Stomach smooth muscle (tissue), 2 donors: Measurements from ENCODE around the gene LTBP4.
"Not testable (repeated sequence)": the region's sequence is repeated elsewhere in the genome, so short reads cannot be mapped to it uniquely, and the experiment has no call there.

Experiments
- H3K27ac ChIP-seq: one replicate; pipeline ENCODE4 v1.7.0; 2013; ENCODE audit warnings: mild to moderate bottlenecking, low read length, inconsistent platforms
- H3K27me3 ChIP-seq, 2 donors: one replicate each; pipeline ENCODE4 v1.7.0; 2013; ENCODE audit warnings: low read length in 2 of 2; ENCODE audit not compliant: insufficient read depth in 2 of 2, control insufficient read depth in 1 of 2
- H3K36me3 ChIP-seq, 2 donors: one replicate each; pipeline ENCODE4 v1.7.0; 2013; ENCODE audit warnings: low read length in 2 of 2; ENCODE audit not compliant: control insufficient read depth in 2 of 2, insufficient read depth in 2 of 2
- H3K4me1 ChIP-seq: one replicate; pipeline ENCODE4 v1.7.0; 2013; ENCODE audit warnings: low read length; ENCODE audit not compliant: control insufficient read depth, insufficient read depth
- H3K4me3 ChIP-seq, 2 donors: one replicate each; pipeline ENCODE4 v1.7.0; 2013; ENCODE audit warnings: low read length in 2 of 2
- H3K9ac ChIP-seq, 2 donors: one replicate each; pipeline ENCODE4 v1.7.0; 2013; ENCODE audit warnings: low read length in 2 of 2, mild to moderate bottlenecking in 1 of 2
- H3K9me3 ChIP-seq, 2 donors: one replicate each; pipeline ENCODE4 v1.7.0; 2013; ENCODE audit warnings: low read length in 2 of 2; ENCODE audit not compliant: control insufficient read depth in 2 of 2
- donor health status: healthy.
- donor health status: Pancreatic carcinoma.

LTBP4 gene

DNA sequence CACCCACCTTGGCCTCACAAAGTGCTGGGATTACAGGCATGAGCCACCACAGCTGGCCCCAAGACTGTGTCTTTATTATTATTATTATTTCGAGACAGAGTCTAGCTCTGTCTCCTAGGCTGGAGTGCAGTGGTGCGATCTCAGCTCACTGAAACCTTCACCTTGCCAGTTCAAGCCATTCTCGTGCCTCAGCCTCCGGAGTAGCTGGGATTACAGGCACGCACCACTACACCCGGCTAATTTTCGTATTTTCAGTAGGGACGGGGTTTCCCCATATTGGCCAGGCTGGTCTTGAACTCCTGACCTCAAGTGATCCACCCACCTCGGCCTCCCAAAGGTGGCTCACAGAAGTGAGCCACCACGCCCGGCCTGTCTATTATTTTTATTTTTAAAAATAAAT is 51.1 kb downstream of the LTBP4 start:
- not testable (repeated sequence) for H3K36me3 ChIP-seq, H3K4me3 ChIP-seq, H3K27ac ChIP-seq, H3K9ac ChIP-seq, H3K27me3 ChIP-seq, H3K9me3 ChIP-seq
- H3K4me1 ChIP-seq: peaks cover 10% of the 10 kb centered on the region

DNA sequence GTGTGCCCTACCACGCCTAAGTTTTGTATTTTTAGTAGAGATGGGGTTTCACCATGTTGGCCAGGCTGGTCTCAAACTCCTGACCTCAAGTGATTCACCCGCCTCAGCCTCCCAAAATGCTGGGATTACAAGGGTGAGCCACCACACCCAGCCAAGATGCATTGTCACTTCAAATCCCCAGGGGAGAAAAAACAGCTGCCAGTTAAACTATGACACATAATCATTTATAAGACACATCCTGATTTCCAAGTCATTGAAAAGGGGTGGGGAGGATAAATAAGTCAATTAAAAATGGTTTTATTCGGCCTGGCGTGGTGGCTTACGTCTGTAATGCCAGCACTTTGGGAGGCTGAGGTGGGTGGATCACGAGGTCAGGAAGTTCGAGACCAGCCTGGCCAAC is 54.5 kb downstream of the LTBP4 start:
- not testable (repeated sequence) for H3K9me3 ChIP-seq, H3K4me3 ChIP-seq, H3K27me3 ChIP-seq, H3K4me1 ChIP-seq, H3K36me3 ChIP-seq, H3K27ac ChIP-seq, H3K9ac ChIP-seq

DNA sequence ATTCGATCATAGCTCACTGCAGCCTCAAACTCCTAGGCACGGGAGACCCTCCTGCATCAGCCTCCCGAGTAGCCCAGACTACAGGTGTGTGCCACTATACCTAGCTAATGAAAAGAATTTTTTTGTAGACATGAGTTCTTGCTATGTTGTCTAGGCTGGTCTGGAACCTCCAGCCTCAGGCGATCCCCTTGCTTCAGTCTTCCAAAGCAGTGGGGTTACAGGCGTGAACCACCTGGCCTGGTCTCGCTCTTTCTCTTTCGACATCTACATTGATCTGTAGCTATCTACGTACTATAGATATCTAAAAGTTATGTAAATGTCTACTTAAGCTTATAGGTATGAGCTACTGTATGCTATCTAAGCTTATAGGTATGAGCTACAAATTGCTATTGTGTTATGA is 56.9 kb downstream of the LTBP4 start:
- H3K27ac ChIP-seq: no peak overlapping the region
- H3K9ac ChIP-seq: no peak overlapping the region
- H3K27me3 ChIP-seq: no peaks in the 10 kb centered on the region
- H3K4me3 ChIP-seq: no peak overlapping the region
- no peaks in the 10 kb centered on the region for H3K36me3 ChIP-seq
- H3K9me3 ChIP-seq: no peaks in the 10 kb centered on the region
- H3K4me1 ChIP-seq: peaks cover 4% of the 10 kb centered on the region

DNA sequence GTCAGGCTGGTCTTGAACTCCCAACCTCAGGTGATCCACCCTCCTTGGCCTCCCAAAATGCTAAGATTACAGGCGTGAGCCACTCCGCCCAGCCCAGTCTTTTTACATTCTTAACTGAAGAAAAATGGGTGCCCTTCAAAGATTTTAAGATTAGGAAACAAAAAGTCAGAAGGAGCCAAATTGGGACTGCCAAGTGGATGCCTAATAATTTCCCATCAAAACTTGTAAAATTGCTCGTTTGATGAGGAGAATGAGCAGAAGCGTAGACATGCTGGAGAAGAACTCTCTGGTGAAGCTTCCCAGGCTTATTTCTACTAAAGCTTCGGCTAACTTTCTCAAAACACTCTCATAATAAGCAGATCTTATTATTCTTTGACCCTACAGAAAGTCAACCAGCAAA is 57.9 kb downstream of the LTBP4 start:
- H3K27ac ChIP-seq: no peak overlapping the region
- H3K36me3 ChIP-seq: no peaks in the 10 kb centered on the region
- H3K9me3 ChIP-seq: no peaks in the 10 kb centered on the region
- H3K4me1 ChIP-seq: peaks cover 14% of the 10 kb centered on the region
- no peaks in the 10 kb centered on the region for H3K27me3 ChIP-seq
- H3K4me3 ChIP-seq: no peak overlapping the region
- no peak overlapping the region for H3K9ac ChIP-seq

DNA sequence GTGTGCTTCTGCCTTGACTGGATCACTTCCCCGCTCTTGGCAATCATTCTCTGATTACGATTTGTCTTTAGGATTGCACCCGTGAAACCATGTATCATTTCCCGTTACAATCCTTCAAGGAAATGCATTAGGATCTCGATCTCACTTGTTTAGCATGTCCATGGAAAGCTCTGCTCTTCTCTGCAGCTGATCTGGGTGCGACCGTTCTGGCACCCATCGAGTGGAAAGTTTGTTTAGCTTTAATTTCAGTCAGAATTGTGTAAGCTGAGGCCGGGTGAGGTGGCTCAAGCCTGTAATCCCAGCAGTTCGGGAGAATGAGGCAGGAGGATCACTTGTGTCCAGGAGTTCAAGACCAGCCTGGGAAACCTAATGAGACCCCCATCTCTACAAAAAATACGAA is 58.4 kb downstream of the LTBP4 start:
- H3K9ac ChIP-seq: no peak overlapping the region
- no peak overlapping the region for H3K4me3 ChIP-seq
- H3K27ac ChIP-seq: no peak overlapping the region
- H3K36me3 ChIP-seq: no peaks in the 10 kb centered on the region
- peaks cover 14% of the 10 kb centered on the region for H3K4me1 ChIP-seq
- H3K9me3 ChIP-seq: no peaks in the 10 kb centered on the region
- H3K27me3 ChIP-seq: no peaks in the 10 kb centered on the region

DNA sequence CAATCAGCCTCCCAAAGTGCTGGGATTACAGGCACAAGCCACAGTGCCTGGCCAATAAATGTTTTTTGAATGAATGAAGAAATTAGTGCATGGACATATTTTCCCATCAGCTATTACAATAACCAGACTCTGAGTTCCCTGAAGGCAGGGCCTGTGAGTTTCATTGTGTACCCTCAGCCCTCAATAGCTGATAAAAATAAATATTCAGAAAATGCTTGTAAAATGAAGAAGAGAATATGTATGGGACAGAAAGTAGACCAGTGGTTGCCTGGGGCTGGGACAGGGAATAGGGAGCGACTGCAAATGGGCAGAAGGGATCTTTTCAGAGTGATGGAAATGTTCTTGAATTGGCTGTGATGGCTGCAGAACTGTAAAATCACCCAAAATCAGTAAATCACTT is 60.4 kb downstream of the LTBP4 start:
- H3K27me3 ChIP-seq: no peaks in the 10 kb centered on the region
- no peaks in the 10 kb centered on the region for H3K36me3 ChIP-seq
- peaks cover 14% of the 10 kb centered on the region for H3K4me1 ChIP-seq
- no peak overlapping the region for H3K27ac ChIP-seq
- H3K9ac ChIP-seq: no peak overlapping the region
- H3K4me3 ChIP-seq: no peak overlapping the region
- no peaks in the 10 kb centered on the region for H3K9me3 ChIP-seq

DNA sequence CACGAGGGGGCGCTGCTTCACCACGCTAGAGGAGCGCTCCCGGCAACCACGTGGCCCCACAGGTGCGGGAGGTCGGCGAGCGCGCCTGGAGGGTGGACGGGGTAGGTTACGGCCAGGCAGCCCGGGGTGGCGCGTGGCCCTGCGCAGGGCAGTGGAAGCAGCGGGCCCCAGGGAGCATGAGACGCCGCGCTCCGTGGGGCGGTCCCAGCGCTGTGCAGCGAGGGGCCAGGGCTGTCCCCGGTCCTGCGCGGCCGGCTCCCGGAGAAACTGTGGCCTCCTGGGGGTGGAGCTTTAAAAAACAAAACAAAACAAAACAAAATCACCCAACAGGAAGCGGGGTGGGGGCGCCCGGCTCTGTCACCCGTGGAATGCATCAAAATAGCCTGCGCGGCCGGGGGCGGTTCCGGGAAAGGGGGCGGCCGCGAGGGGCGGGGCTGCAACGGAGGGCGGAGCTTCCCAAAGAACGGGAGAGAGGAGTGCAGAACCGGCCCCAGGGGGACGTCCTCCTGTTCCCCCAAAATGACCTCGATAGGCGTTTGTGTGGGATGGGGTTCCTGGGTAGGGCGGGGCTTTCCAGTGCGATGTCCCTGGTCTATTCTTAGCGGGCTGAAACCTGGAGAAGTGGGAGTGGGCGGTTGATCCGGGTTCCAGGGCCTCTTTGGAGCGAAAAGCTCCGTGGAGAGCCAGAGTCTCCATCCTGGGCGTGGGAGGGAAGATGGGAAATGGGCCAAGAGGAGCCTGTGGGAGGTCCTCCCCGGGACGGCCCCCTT is 61.9 kb downstream of the LTBP4 start:
- peaks cover 14% of the 10 kb centered on the region for H3K4me1 ChIP-seq
- peak overlapping the region; percentile 70 for H3K27ac ChIP-seq
- no peaks in the 10 kb centered on the region for H3K27me3 ChIP-seq
- peaks cover 0 to 2% of the 10 kb centered on the region in 2 donors for H3K36me3 ChIP-seq
- peak overlapping the region; percentile 69 to 76 for H3K4me3 ChIP-seq
- no peaks in the 10 kb centered on the region for H3K9me3 ChIP-seq
- H3K9ac ChIP-seq: peak overlapping the region; percentile 53 to 66

DNA sequence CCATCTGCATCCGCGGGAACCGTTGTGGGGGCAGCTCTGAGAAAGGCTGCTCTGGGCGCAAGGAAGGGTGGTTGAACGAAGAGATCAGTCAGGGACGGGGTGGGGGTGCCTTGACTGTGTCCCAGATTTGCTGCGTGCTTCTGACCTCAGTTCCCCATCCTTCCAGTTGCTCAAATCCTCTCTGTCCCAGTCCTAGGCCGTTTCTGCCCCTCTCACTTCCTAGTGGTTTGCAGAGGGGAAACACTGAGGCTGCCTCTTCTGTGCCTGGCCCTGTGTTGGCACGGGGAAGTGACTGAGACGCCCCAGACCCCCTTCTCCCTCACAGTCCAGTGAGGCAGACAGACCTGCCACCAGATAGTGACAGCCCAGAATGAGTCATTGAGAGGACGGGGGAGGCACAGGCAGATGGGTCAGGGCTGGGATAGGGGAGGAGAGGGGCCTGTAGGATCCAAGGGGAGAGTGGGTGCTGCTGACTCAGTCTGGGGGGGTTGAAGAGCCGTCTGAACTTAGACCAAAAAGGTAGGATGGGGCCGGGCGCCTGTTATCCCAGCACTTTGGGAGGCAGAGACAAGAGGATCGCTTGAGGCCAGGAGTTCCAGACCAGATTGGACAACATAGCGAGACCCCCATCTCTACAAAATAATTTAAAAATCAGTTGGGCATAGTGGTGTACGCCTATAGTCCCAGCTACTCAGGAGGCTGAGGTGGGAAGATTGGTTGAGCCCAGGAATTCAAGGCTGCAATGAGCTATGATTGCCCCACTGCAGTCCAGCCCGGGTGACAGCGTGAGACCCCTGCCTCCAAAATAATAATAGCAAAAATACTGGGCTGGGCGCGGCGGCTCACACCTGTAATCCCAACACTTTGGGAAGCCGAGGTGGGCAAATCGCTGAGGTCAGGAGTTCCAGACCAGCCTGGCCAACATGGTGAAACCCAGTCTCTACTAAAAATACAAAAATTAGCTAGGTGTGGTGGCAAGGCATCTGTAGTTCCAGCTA is 62.8 kb downstream of the LTBP4 start:
- no peaks in the 10 kb centered on the region for H3K27me3 ChIP-seq
- no peaks in the 10 kb centered on the region for H3K9me3 ChIP-seq
- peak overlapping the region; percentile 70 for H3K27ac ChIP-seq
- H3K9ac ChIP-seq: peak overlapping the region; percentile 53 to 66
- H3K36me3 ChIP-seq: peaks cover 3 to 6% of the 10 kb centered on the region in 2 donors
- H3K4me1 ChIP-seq: peaks cover 14% of the 10 kb centered on the region
- H3K4me3 ChIP-seq: peak overlapping the region; percentile 69 to 76

DNA sequence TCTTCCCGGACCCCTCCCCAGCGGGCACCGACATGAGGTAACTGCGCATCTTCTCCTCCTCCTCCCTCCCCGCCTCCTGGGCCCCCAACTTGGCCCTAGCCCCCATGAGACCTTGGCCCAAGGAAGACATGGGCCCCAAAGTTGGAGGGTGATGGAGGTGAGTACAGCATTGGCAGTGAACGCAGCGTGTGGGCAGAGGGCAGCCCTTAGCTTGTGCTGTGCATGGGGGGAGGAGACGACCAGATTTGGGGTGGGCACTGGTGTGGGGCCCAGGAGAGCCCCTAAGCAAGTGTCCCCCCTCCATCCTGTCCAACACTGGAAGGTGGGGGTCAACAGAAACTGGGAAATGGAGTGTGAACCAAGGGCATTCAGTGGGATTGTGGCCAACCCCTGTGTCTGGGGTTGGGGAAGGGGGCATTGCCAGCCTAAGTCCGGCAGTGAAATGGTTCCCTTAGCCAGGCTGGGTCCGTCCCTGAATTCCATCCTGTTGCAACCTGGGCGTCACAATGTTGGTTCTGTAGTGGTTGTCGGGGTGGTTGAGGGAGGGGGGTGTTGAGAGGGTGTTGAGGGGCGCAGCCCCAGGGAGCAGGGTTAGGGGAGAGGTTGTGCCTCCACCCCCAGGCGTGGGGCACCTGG is 65.8 kb downstream of the LTBP4 start:
- H3K4me1 ChIP-seq: peaks cover 10% of the 10 kb centered on the region
- no peak overlapping the region for H3K4me3 ChIP-seq
- no peaks in the 10 kb centered on the region for H3K9me3 ChIP-seq
- H3K9ac ChIP-seq: no peak overlapping the region
- H3K27me3 ChIP-seq: no peaks in the 10 kb centered on the region
- H3K36me3 ChIP-seq: peaks cover 30% of the 10 kb centered on the region in 2 donors
- H3K27ac ChIP-seq: no peak overlapping the region

DNA sequence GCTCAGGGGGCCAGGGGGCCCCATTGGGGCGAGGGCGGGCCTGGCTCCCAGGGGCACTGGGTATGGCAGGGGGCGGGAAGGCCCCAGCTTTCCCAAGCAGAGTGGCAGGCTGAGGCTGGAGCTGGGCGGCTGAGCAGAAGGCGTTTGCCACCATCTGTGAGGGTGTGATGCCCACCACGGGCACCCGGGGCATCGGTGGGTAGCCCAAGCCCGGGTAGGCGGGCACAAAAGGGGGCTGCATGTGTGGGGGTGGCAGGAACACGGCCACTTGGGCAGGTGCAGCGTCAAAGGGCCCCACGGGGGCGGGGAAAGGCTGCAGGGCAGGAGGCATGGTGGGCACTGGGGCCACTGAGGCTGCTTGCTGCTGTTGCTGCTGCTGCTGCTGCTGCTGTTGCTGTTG is 66.4 kb downstream of the LTBP4 start:
- H3K9me3 ChIP-seq: no peaks in the 10 kb centered on the region
- no peak overlapping the region for H3K9ac ChIP-seq
- H3K36me3 ChIP-seq: peaks cover 37% of the 10 kb centered on the region in 2 donors
- no peak overlapping the region for H3K4me3 ChIP-seq
- H3K4me1 ChIP-seq: peaks cover 10% of the 10 kb centered on the region
- no peak overlapping the region for H3K27ac ChIP-seq
- H3K27me3 ChIP-seq: no peaks in the 10 kb centered on the region
